Activated CD4-positive, alpha-beta T cell treated with anti-CD3 and anti-CD28 coated beads, Interleukin-2, Interleukin-4, amounts not matched to agents 100 ng/mL and 50 ng/mL, durations not matched to agents 16 hours and 8 hours (primary cell): ENCODE data around the gene ZNF575.

ENCODE experiments used
- DNase-seq: peaks from one replicate; pipeline ENCODE4 v3.0.0-alpha.2; 2020; ENCODE audit warnings: low spot score

The ZNF575 gene

GRCh38 chr19:43532962-43533545, at the start of gene ZNF575:
Gene ZNF575 (plus strand): TSS chr19:43533188. CDS start chr19:43534423, 1,235 bp downstream.
- DNase-seq: peak; percentile 85

- DNase-seq: no peak
Observed at GRCh38 chr19:43483281-43483680, 49.7 kb upstream of the ZNF575 start.

- no peak for DNase-seq
Observed at GRCh38 chr19:43485951-43486350, 47.0 kb upstream of the ZNF575 start.

DNA sequence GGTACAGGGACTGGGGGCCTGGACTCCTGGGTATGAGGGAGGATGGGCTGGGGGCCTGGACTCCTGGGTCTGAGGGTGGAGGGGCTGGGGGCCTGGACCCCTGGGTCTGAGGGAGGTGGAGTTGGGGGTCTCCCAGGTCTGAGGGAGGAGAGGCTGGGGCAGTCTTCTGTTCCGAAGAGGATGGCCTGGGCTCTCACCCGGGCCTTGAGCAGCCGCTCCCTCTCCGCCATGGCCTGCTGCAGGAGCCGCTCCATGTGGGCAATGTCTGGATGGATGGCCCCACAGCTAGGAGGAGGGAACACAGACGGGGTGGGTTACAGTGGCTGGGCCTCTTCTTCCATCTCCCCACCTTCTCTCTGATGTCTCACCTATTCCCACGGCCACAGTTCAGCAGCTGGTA, 46.6 kb upstream of the ZNF575 start:
- no peak for DNase-seq

- DNase-seq: no peak
Observed at GRCh38 chr19:43488179-43488578, 44.8 kb upstream of the ZNF575 start.

- DNase-seq: no peak
Observed at GRCh38 chr19:43489310-43489709, 43.7 kb upstream of the ZNF575 start.

DNA sequence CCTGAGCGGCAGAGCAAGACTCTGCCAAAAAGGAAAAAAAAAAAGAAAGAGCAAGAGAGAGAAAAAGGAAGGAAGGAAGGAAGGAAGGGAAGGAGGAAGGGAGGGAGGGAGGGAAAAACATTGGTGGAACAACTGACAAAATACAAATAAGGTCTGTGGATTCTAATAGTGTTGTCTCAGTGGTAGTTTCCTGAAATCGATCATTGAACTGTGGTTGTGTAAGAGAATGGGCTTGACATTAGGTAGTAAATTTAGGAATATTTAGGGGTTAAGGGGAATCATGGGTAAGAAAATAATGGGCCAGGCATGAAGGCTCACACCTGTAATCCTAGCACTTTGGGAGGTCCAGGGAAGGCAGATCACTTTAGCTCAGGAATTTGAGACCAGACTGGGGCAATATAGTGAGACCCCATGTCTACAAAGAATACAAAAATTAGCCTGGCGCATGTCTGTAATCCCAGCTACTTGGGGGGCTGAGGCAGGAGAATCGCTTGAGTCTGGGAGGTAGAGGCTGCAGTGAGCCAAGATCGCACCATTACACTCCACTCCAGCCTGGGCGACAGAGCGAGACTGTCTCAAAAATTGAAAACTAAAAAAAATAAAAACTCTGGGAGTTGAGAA, 42.9 kb upstream of the ZNF575 start:
- DNase-seq: no peak

DNA sequence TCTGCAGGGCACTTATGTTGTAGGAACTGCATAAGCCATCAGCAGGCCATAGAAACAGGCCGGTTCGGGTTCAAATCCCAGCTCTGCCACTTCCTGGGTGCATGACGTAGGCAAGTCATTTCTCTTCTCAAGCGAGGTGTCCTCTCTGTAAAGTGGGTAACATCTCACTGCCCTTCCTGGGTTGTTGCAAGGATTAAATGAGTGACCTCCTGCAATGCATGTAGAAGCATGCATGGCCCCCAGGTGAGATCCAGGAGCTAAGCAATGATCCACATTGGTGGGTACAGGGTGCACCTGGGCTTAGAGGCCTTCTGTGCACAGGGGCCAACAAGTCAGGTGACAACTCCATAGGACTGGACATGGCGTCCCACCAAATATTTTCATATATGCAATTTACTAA, 42.2 kb upstream of the ZNF575 start:
- DNase-seq: no peak

- no peak for DNase-seq
Observed at GRCh38 chr19:43495082-43495481, 37.9 kb upstream of the ZNF575 start.

- no peak for DNase-seq
Observed at GRCh38 chr19:43496960-43497359, 36.0 kb upstream of the ZNF575 start.

GRCh38 chr19:43498233-43498842, 34.6 kb upstream of the ZNF575 start:
- DNase-seq: no peak

DNA sequence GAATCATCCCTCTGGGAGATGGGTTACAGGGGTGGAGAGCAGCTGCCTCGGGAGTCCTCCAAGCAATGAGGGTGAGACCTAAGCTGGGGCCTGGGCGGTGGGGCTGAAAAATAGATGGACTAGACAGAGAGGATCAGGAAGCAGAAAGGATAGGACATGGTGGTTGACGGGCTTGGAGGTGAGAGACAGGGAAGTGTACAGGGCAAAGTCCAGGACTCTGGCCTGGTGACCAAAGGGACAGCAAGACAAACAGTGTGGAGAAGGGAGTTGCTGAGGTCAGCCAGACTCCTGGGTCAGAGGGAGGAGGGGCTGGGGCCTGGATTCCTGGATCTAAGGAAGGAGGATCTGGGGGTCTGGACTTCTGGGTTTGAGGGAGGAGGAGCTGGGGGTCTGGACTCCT, 33.9 kb upstream of the ZNF575 start:
- DNase-seq: no peak

DNA sequence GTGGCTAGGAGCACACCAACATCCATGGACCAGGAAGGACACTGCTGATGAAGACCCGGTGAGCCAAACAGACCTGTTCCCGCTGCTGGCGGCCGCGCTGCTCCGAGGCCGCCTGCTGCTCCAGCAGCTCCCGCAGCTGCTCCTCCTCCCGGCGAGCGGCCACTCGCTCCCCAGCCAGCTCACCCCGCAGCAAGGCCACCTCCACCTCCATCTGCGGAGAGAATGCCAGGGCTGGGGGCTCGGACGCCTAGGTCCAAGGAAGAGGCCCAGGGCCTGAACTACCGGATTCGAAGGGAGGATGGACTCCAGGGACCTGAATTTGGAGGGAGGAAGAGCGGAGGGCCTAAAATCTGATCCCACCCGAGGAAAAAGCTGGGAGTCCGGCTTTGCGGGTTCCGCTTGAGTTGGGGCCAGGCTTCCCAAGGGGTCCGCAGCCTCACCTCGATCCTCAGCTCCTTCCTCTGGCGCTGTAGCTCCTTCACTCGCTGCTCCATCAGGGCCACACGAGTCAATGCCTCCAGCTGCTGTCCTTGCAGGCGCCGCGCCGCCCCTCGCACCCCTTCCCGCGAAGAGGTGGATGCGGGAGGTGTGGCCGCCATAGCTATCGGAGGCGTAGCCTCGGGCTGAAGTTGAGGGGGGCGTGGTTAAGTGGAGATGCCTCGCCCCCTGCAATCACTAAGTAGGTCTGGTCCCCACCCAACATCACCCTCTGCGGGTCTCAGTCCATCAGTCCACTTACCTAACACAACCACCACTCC, 31.1 kb upstream of the ZNF575 start:
- no peak for DNase-seq

DNA sequence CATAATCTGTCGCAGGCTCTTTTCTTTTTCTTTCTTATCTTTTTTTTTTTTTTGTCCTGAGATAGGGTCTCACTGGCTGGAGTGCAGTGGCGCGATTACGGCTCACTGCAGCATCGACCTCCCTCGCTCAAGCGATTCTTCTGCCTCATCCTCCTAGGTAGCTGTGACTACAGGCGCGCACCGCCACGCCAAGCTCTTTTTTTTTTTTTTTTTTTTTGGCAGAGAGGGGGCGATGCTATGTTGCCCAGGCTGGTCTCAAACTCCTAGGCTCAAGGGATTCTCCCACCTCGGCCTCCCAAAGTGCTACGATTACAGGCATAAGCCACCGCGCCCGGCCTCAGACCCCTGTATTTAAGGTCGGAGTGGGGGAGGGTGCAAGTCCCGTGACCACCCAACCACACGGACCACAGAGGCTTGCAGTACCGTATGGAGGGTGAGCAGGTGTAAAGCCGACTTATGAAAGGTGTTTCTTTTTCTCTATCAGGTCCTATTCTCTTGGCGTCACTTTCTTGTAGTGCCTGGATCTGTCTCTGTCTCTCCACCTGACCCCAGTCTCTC, 30.5 kb upstream of the ZNF575 start:
- no peak for DNase-seq

DNA sequence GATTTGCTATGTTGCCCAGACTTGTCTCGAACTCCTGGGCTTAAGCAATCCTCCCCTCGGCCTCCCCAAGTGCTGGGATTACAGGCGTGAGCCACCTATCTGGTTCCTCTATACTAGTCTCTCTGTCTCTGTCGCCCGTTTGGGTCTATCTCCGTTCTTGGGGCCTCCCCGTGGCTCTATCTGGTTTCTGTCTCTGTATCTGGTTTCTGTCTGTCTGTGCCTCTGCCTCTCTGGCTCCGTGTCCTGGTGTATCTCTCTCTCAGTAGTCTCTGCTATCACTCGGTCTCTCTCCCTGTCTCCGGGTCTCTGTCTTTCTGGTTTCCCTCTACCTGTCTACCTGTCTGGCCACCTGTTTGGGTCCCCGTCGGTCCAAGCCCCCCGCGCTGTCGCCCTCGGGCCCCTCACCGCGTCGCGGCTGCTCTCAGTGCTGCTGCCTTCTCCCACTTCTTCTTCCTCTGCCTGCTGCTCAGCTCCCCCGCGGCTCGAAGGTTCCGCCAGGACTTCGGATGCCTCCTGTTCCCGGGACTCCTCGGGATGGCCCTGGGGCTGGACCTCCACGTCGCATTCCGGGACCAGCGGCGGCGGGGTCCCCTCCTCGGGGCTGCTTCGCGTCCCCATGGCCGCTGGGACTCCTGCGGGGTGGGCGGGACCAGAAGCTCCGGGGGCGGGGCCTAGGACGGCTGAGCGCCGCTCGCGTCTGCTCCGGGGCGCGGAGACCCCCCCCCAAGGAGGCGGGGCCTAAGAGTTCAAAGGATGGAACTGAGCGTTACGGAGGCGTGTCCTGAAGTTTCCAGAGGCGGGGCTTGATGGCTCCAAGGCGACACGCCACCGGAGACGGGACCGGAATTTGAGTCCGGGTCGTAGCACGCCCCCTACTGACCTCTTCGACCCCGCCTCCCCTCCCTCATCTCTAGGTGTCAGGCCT, 29.2 kb upstream of the ZNF575 start:
- peak; percentile 98 for DNase-seq

GRCh38 chr19:43504426-43505185, 28.4 kb upstream of the ZNF575 start, which contains the start of gene PHLDB3:
Gene PHLDB3 (minus strand): TSS chr19:43504746. CDS start chr19:43504118, 628 bp downstream.
- DNase-seq: peak; percentile 31

DNA sequence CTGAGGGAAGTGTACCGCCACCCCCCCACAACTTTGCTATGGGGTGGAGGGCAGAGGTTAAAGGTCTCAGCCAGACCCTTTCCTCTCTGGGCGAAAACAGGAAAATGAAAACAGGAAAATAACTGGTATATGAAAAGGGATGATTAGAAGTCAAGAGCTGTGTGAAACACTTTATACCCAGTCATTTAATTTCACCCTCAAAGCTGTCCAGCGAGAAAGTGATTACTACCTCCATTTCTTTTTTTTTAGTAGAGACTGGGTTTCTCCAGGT, 27.9 kb upstream of the ZNF575 start:
- no peak for DNase-seq

GRCh38 chr19:43505941-43506340, 27.0 kb upstream of the ZNF575 start:
- DNase-seq: no peak

GRCh38 chr19:43506629-43507028, 26.4 kb upstream of the ZNF575 start:
- no peak for DNase-seq

DNA sequence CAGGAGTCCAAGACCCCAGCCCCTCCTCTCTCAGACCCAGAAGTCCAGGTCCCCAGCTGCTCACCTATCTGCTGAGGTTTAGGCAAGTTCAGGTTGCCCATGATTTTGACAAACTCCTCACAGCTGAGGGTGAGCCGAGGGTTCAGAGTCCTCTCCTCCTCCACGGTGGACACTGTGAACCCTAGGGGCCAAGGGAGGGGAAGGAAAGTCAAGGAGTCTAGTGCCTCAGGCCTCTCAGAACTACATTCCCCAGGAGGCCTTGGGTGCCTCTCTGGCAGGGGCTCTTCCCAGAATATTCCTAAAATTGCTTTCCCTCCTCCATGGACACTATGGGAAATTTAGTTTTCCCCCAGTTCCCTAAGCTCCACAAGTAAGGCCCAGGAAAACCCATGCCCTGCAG, 25.1 kb upstream of the ZNF575 start:
- DNase-seq: no peak

DNA sequence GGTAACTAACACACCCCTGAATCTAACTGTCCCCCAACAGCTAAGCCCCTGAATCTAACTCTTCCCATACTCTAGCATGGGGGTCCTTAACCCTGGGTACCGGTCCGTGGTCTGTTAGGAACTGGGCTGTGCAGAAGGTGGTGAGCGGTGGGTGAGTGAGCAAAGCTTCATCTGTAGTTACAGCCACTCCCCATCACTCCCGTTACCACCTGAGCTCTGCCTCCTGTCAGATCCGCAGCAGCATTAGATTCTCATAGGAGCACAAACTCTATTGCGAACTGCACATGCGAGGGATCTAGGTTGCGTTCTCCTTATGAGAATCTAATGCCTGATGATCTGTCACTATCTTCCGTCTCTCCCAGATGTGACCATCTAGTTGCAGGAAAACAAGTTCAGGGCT, 22.3 kb upstream of the ZNF575 start:
- no peak for DNase-seq
